Measurements from ENCODE around the gene PMEL. TPM values are rescaled to one million over a fixed set of nuclear protein-coding genes. Genes with fewer than 3 reads are reported as not detected.

The PMEL gene
- polyA plus RNA-seq, 1 of the 3 experiments (the other 2 are of a cell fraction), result 1.8 TPM

DNA sequence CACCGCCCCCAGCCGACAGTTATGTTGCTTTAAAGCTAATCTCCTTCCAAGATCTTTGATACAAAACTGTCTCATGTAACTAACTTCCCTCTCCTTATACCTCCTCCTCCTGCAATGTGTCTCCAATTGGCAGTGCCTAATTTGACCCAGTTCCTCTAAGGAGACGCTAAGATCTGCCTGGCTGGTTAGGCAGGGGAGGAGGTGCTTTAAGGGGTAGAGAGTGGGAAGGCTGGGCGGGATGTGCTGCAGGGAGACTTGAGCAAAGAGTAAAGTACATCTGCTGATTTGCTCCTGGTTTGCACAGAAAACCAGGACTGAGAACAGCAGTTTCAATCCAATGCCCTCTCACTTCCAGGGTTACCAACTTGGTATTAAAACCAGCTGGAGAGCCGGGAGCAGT lies 47.6 kb upstream of the PMEL start:
- no peak for TF ChIP-seq RAD21 (IDR thresholded peaks at IDR 0.05; ENCODE audit: low read length)
- TF ChIP-seq SMC3 (IDR thresholded peaks at IDR 0.05; ENCODE audit: low read depth, low read length), result no peak
- no peak for TF ChIP-seq SIN3A (IDR thresholded peaks at IDR 0.05; ENCODE audit: borderline replicate concordance, low read depth, low read length)
- TF ChIP-seq NFIC (IDR thresholded peaks at IDR 0.05; ENCODE audit: borderline replicate concordance), result no peak
- no peak for TF ChIP-seq ZBTB33 (IDR thresholded peaks at IDR 0.05; ENCODE audit: borderline replicate concordance, low read depth)
- TF ChIP-seq, protein P1, sequence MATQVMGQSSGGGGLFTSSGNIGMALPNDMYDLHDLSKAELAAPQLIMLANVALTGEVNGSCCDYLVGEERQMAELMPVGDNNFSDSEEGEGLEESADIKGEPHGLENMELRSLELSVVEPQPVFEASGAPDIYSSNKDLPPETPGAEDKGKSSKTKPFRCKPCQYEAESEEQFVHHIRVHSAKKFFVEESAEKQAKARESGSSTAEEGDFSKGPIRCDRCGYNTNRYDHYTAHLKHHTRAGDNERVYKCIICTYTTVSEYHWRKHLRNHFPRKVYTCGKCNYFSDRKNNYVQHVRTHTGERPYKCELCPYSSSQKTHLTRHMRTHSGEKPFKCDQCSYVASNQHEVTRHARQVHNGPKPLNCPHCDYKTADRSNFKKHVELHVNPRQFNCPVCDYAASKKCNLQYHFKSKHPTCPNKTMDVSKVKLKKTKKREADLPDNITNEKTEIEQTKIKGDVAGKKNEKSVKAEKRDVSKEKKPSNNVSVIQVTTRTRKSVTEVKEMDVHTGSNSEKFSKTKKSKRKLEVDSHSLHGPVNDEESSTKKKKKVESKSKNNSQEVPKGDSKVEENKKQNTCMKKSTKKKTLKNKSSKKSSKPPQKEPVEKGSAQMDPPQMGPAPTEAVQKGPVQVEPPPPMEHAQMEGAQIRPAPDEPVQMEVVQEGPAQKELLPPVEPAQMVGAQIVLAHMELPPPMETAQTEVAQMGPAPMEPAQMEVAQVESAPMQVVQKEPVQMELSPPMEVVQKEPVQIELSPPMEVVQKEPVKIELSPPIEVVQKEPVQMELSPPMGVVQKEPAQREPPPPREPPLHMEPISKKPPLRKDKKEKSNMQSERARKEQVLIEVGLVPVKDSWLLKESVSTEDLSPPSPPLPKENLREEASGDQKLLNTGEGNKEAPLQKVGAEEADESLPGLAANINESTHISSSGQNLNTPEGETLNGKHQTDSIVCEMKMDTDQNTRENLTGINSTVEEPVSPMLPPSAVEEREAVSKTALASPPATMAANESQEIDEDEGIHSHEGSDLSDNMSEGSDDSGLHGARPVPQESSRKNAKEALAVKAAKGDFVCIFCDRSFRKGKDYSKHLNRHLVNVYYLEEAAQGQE (IDR thresholded peaks at IDR 0.05; ENCODE audit: low read depth, low read length), result no peak
- no peak for TF ChIP-seq TCF12 (IDR thresholded peaks at IDR 0.05)
- no peak for TF ChIP-seq EZH2phosphoT487 (IDR thresholded peaks at IDR 0.05; ENCODE audit: borderline replicate concordance, low read depth)
- TF ChIP-seq, protein P2, sequence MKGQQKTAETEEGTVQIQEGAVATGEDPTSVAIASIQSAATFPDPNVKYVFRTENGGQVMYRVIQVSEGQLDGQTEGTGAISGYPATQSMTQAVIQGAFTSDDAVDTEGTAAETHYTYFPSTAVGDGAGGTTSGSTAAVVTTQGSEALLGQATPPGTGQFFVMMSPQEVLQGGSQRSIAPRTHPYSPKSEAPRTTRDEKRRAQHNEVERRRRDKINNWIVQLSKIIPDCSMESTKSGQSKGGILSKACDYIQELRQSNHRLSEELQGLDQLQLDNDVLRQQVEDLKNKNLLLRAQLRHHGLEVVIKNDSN (IDR thresholded peaks at IDR 0.05; ENCODE audit: borderline replicate concordance, low read depth), result no peak
- no peak for TF ChIP-seq IRF3 (IDR thresholded peaks at IDR 0.05; ENCODE audit: low read depth, low read length)
- TF ChIP-seq GABPA (IDR thresholded peaks at IDR 0.05; ENCODE audit: low read depth), result no peak
- TF ChIP-seq GATA2 (CRISPR knock-in tag; IDR thresholded peaks at IDR 0.05), result no peak
- no peak for TF ChIP-seq FOXM1 (IDR thresholded peaks at IDR 0.05; ENCODE audit: low read depth)
- TF ChIP-seq RCOR1 (IDR thresholded peaks at IDR 0.05; ENCODE audit: low read length), result no peak
- no peak for TF ChIP-seq FOXJ3 (CRISPR knock-in tag; IDR thresholded peaks at IDR 0.05)
- TF ChIP-seq, protein P3, sequence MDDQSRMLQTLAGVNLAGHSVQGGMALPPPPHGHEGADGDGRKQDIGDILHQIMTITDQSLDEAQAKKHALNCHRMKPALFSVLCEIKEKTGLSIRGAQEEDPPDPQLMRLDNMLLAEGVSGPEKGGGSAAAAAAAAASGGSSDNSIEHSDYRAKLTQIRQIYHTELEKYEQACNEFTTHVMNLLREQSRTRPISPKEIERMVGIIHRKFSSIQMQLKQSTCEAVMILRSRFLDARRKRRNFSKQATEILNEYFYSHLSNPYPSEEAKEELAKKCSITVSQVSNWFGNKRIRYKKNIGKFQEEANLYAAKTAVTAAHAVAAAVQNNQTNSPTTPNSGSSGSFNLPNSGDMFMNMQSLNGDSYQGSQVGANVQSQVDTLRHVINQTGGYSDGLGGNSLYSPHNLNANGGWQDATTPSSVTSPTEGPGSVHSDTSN (IDR thresholded peaks at IDR 0.05), result no peak
- TF ChIP-seq POLR2AphosphoS5 (IDR thresholded peaks at IDR 0.05; ENCODE audit: low read depth, low read length), result no peak
- 95% methylated on average over 5 of the region's 5 CpGs for WGBS (ENCODE audit: low lambda C conversion rate)
- Histone ChIP-seq H3K27me3 (ENCODE audit: insufficient read depth) (no peaks in the 10 kb centered on the region), H3K4me2 (no peak overlapping the region), H3K9me3 (no peaks in the 10 kb centered on the region), H2AFZ (ENCODE audit: low read depth) (no peak overlapping the region), H3K79me2 (ENCODE audit: insufficient read depth) (no peaks in the 10 kb centered on the region), H3F3A (replicated peaks; ENCODE audit: insufficient read depth) (no peaks in the 10 kb centered on the region), H3K36me3 (replicated peaks in 1 of 2; ENCODE audit: control insufficient read depth in 1 of 2, insufficient read depth in 2 of 2, low read length in 1 of 2) (no peaks in the 10 kb centered on the region), H3K9me2 (no peaks in the 10 kb centered on the region), H3K9ac (no peak overlapping the region), H3K27ac (ENCODE audit: low read depth in 2 of 2, low read length in 1 of 2) (no peak overlapping the region), H3K4me1 (ENCODE audit: control insufficient read depth in 1 of 2, insufficient read depth in 2 of 2, low read depth in 1 of 2, low read length in 1 of 2) (no peaks in the 10 kb centered on the region), H3K4me3 (ENCODE audit: low read depth in 2 of 2, low read length in 1 of 2) (no peak overlapping the region), H4K20me1 (ENCODE audit: insufficient read depth) (no peaks in the 10 kb centered on the region)
- POLR2A ChIA-PET, result interaction anchor here (1.3 kb wide), 1 partner anchor 27 kb away, joined by 4 read pairs; no protein-coding TSS in a partner anchor
- CTCF ChIA-PET, result interaction anchor here (1.2 to 5.9 kb wide), 3 partner anchors 10 to 17 kb away, joined by 3 to 30 read pairs (median 9); partner anchors contain the start of gene SUOX
- DNase-seq, result no peak

Measured in SK-N-SH (cell line).